ENCODE measurements around the gene SPATS2.

SPATS2 gene

DNA sequence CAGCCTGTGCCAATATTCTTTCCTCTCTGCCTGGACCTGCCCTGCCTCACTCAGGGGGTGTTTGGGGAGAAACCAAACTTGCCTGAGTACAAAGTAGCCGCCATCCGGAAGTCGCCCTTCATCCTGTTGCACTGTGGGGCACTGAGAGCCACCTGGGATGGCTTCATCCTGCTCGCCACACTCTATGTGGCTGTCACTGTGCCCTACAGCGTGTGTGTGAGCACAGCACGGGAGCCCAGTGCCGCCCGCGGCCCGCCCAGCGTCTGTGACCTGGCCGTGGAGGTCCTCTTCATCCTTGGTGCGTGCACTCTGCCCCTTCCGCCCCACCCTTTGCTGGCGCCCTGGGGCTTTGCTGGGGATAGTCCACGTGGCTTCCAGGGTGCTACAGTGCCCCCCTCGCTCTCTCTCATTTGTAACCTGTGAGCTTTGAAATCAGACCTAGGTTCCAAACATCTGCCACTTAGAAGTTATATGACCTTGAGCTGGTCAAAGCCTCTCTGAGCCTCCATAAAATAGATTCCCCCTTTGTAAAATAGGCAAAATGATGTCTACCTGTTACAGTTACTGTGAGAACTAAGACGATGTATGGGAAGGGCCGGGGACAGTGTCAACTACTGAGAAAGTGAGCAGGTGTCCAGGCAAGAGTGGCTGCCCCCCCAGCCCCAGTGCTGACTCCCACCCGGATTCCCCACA lies 176.1 kb downstream of the SPATS2 start:
- Histone ChIP-seq H3K4me3 (ENCODE audit: insufficient read depth, low read depth, low read length, poor library complexity, severe bottlenecking) (no peak overlapping the region), H3K27me3 (replicated peaks; ENCODE audit: control insufficient read depth, insufficient read depth, low read length, poor library complexity, severe bottlenecking) (peaks cover 1% of the 10 kb centered on the region), H3K4me1 (ENCODE audit: control insufficient read depth, insufficient read depth, low read length, poor library complexity, severe bottlenecking) (peaks cover 17% of the 10 kb centered on the region), H3K27ac (ENCODE audit: insufficient read depth, low read length, poor library complexity, severe bottlenecking) (no peak overlapping the region), H3K9me3 (ENCODE audit: control insufficient read depth, low read length) (no peaks in the 10 kb centered on the region), H3K36me3 (ENCODE audit: control insufficient read depth, insufficient read depth, low read length) (no peaks in the 10 kb centered on the region)
- DNase-seq = no peak

DNA sequence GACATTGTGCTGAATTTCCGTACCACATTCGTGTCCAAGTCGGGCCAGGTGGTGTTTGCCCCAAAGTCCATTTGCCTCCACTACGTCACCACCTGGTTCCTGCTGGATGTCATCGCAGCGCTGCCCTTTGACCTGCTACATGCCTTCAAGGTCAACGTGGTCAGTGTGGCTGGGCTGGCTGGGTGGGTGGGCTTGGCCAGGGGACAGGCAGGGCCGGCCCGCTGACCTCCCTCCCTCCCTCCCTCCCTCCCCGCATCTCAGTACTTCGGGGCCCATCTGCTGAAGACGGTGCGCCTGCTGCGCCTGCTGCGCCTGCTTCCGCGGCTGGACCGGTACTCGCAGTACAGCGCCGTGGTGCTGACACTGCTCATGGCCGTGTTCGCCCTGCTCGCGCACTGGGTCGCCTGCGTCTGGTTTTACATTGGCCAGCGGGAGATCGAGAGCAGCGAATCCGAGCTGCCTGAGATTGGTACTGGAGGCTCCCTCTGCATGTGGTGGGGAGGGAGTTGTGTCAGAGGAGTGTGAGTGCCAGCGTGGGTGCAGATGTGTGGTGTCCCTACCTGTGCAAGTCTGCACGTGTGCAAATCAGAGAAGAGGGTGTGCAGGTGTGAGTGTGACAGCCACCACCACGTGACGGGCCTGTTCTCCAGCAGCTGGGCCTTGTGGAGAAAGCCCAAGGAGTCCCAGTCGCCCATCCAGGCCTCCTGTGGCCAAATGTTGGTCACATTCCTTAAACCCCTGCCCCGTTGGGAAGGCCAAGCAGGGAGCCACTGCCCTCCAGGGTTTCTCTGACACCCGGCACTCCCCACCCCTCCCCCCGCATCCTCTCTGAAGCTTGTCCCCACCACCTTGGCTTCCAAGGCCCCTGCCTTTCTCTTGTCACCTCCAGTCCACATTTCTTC lies 176.9 kb downstream of the SPATS2 start:
- Histone ChIP-seq H3K27ac (ENCODE audit: insufficient read depth, low read length, poor library complexity, severe bottlenecking) (no peak overlapping the region), H3K27me3 (replicated peaks; ENCODE audit: control insufficient read depth, insufficient read depth, low read length, poor library complexity, severe bottlenecking) (peaks cover 9% of the 10 kb centered on the region), H3K4me3 (ENCODE audit: insufficient read depth, low read depth, low read length, poor library complexity, severe bottlenecking) (no peak overlapping the region), H3K36me3 (ENCODE audit: control insufficient read depth, insufficient read depth, low read length) (no peaks in the 10 kb centered on the region), H3K4me1 (ENCODE audit: control insufficient read depth, insufficient read depth, low read length, poor library complexity, severe bottlenecking) (peaks cover 22% of the 10 kb centered on the region), H3K9me3 (ENCODE audit: control insufficient read depth, low read length) (no peaks in the 10 kb centered on the region)
- no peak for DNase-seq

DNA sequence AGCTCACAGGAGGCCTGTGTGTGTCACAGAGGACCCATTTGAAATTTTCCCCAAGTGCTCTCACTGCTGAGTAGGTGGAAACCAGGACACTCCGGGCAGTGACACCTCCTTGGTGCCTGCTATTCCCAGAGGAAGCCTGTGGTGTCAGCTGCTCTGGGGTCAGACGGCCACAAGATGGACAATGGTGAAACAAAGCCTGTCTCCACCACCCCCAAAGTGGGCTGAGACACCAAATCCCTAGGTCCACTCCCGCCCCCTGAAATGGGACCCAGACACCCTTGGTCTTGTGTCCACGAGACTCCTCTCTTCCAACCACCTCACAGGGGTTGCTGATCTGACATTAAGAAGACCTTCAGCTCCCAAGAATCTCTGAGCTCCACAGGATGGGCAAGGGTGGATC lies 178.6 kb downstream of the SPATS2 start:
- no peak overlapping the region for H3K4me3 ChIP-seq (ENCODE audit: insufficient read depth, low read depth, low read length, poor library complexity, severe bottlenecking)
- H3K4me1 ChIP-seq (ENCODE audit: control insufficient read depth, insufficient read depth, low read length, poor library complexity, severe bottlenecking) = peaks cover 12% of the 10 kb centered on the region

DNA sequence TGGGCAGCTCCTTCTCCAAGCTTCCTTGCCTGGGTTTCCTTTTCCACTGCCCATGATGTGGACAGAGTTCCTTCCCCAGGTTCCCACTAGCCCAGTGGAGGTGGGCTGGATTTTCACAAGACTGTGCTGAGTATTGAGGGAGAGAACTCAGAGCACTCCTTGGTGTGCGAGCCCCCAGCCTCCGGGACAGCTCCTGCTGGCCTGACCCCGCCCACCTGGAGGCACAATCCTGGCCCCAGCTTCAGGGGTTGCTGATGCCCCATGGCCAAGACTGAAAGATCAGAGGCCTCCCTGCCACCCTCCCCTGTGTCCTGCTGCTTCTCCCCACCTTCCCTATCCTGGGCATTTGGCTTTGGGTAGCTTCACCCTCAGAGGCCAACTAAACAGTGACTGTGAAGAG lies 179.2 kb downstream of the SPATS2 start:
- H3K4me1 ChIP-seq (ENCODE audit: control insufficient read depth, insufficient read depth, low read length, poor library complexity, severe bottlenecking) = peaks cover 12% of the 10 kb centered on the region
- DNase-seq = no peak
- no peaks in the 10 kb centered on the region for H3K36me3 ChIP-seq (ENCODE audit: control insufficient read depth, insufficient read depth, low read length)
- no peaks in the 10 kb centered on the region for H3K9me3 ChIP-seq (ENCODE audit: control insufficient read depth, low read length)
- H3K27me3 ChIP-seq (replicated peaks; ENCODE audit: control insufficient read depth, insufficient read depth, low read length, poor library complexity, severe bottlenecking) = peaks cover 15% of the 10 kb centered on the region
- no peak overlapping the region for H3K27ac ChIP-seq (ENCODE audit: insufficient read depth, low read length, poor library complexity, severe bottlenecking)
- no peak overlapping the region for H3K4me3 ChIP-seq (ENCODE audit: insufficient read depth, low read depth, low read length, poor library complexity, severe bottlenecking)

More for the DNA sequence above, 178.6 kb downstream of the SPATS2 start:
- no peaks in the 10 kb centered on the region for H3K36me3 ChIP-seq (ENCODE audit: control insufficient read depth, insufficient read depth, low read length)
- H3K27me3 ChIP-seq (replicated peaks; ENCODE audit: control insufficient read depth, insufficient read depth, low read length, poor library complexity, severe bottlenecking) = peaks cover 15% of the 10 kb centered on the region
- no peak overlapping the region for H3K27ac ChIP-seq (ENCODE audit: insufficient read depth, low read length, poor library complexity, severe bottlenecking)
- no peak for DNase-seq
- no peaks in the 10 kb centered on the region for H3K9me3 ChIP-seq (ENCODE audit: control insufficient read depth, low read length)

DNA sequence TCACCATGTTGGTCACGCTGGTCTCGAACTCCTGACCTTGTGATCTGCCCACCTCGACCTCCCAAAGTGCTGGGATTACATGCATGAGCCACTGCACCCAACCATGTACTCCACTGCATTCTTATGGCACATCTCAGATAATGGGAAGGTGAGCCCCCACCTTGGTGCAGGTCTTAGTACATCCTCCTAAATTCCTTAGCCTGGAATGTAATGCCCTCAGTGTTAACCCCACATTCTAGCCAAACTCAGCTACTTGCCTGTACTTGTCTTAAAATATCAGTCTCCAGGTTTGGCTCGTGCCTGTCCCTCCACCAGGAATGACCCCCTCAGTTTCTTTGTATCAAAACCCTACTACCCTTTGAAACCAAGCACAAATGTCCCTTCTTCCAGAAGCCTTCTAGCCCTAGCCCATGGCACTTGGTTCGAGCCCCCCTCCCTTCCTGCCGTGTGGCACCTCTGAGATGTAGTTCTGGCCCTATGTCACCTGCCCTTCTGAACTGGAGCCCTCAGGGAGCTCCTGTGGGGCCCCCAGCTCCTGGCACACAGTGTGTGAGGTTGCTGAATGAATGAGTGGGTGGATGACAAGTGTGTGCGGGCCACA lies 179.9 kb downstream of the SPATS2 start:
- peaks cover 12% of the 10 kb centered on the region for H3K4me1 ChIP-seq (ENCODE audit: control insufficient read depth, insufficient read depth, low read length, poor library complexity, severe bottlenecking)
- DNase-seq = no peak
- no peak overlapping the region for H3K4me3 ChIP-seq (ENCODE audit: insufficient read depth, low read depth, low read length, poor library complexity, severe bottlenecking)
- H3K9me3 ChIP-seq (ENCODE audit: control insufficient read depth, low read length) = no peaks in the 10 kb centered on the region
- H3K36me3 ChIP-seq (ENCODE audit: control insufficient read depth, insufficient read depth, low read length) = no peaks in the 10 kb centered on the region
- H3K27me3 ChIP-seq (replicated peaks; ENCODE audit: control insufficient read depth, insufficient read depth, low read length, poor library complexity, severe bottlenecking) = peaks cover 15% of the 10 kb centered on the region
- H3K27ac ChIP-seq (ENCODE audit: insufficient read depth, low read length, poor library complexity, severe bottlenecking) = no peak overlapping the region

DNA sequence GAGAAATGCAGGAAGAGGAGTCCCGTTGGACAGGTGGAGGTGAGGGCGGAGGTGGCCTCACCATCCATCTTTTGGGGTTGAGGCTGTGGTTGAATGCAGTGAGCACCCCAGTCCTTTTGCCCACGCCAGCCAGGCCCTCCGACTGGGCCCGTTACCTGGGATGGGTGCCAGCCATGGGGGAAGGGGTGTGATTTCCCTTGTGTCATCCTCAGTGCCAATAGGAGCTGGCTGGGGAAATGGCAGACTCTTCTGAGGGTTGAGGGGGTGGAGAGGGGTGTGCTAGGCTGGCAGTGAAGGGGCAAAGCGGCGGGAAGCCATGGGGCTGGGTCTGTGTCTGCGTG lies 181.2 kb downstream of the SPATS2 start:
- Histone ChIP-seq H3K27me3 (replicated peaks; ENCODE audit: control insufficient read depth, insufficient read depth, low read length, poor library complexity, severe bottlenecking) (peaks cover 15% of the 10 kb centered on the region), H3K36me3 (ENCODE audit: control insufficient read depth, insufficient read depth, low read length) (no peaks in the 10 kb centered on the region), H3K4me1 (ENCODE audit: control insufficient read depth, insufficient read depth, low read length, poor library complexity, severe bottlenecking) (peaks cover 8% of the 10 kb centered on the region), H3K27ac (ENCODE audit: insufficient read depth, low read length, poor library complexity, severe bottlenecking) (no peak overlapping the region), H3K9me3 (ENCODE audit: control insufficient read depth, low read length) (no peaks in the 10 kb centered on the region), H3K4me3 (ENCODE audit: insufficient read depth, low read depth, low read length, poor library complexity, severe bottlenecking) (no peak overlapping the region)
- DNase-seq = no peak

DNA sequence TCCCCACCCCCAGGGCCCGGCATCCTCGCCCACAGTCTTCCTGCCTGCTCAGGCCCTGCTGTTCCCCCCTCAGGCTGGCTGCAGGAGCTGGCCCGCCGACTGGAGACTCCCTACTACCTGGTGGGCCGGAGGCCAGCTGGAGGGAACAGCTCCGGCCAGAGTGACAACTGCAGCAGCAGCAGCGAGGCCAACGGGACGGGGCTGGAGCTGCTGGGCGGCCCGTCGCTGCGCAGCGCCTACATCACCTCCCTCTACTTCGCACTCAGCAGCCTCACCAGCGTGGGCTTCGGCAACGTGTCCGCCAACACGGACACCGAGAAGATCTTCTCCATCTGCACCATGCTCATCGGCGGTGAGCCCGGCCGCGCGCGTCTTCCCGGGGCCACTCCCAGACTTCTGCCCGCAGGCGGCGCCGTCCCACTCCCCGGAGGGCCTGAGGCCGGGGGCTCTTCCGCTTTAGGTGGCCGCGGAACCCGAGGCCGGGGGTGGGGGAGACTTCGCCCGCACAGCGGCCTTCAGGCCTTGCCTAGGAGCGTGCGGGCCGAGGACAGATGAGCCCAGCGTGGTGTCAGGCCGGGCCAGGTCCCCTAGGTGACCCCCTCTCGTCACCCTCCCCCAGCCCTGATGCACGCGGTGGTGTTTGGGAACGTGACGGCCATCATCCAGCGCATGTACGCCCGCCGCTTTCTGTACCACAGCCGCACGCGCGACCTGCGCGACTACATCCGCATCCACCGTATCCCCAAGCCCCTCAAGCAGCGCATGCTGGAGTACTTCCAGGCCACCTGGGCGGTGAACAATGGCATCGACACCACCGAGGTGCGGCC lies 181.8 kb downstream of the SPATS2 start:
- DNase-seq = no peak
- Histone ChIP-seq H3K27me3 (replicated peaks; ENCODE audit: control insufficient read depth, insufficient read depth, low read length, poor library complexity, severe bottlenecking) (peaks cover 15% of the 10 kb centered on the region), H3K4me1 (ENCODE audit: control insufficient read depth, insufficient read depth, low read length, poor library complexity, severe bottlenecking) (peaks cover 8% of the 10 kb centered on the region), H3K36me3 (ENCODE audit: control insufficient read depth, insufficient read depth, low read length) (no peaks in the 10 kb centered on the region), H3K4me3 (ENCODE audit: insufficient read depth, low read depth, low read length, poor library complexity, severe bottlenecking) (no peak overlapping the region), H3K9me3 (ENCODE audit: control insufficient read depth, low read length) (no peaks in the 10 kb centered on the region), H3K27ac (ENCODE audit: insufficient read depth, low read length, poor library complexity, severe bottlenecking) (no peak overlapping the region)

DNA sequence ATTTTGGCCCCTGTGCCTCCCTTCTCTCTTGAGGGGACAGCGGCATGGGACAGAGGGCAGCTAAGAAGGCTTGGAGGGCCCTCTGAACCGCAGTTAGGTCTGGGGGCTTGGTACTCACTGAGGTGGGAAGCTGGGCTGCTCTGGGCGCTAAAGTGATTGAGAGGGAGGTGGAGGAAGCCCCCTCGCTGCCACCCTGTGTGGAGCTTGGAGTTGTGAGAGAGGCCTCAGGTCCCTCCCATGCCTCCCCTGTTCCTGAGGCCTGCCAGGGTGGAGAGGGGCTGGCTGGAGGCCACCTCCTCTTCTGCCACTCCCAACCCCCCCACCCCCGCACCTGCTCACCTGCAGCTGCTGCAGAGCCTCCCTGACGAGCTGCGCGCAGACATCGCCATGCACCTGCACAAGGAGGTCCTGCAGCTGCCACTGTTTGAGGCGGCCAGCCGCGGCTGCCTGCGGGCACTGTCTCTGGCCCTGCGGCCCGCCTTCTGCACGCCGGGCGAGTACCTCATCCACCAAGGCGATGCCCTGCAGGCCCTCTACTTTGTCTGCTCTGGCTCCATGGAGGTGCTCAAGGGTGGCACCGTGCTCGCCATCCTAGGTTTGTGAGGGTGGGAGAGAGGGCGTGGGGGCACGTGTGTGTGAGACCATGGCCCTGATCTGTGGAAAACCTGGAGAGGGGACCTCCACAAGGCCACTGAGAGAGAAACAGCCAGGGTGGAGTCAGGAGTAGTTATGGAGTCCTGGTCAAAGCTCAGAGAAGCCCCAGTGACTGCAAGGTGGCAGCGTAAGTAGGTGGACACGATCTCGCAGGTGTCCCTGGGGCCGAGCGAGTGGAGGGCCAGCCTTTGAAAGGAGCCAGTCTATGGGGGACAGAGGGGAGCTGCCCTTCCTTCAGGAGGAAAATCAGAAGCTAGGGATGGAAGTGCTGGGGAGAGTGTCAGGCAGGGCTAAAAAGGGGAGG lies 182.8 kb downstream of the SPATS2 start:
- Histone ChIP-seq H3K27ac (ENCODE audit: insufficient read depth, low read length, poor library complexity, severe bottlenecking) (no peak overlapping the region), H3K27me3 (replicated peaks; ENCODE audit: control insufficient read depth, insufficient read depth, low read length, poor library complexity, severe bottlenecking) (peaks cover 15% of the 10 kb centered on the region), H3K9me3 (ENCODE audit: control insufficient read depth, low read length) (no peaks in the 10 kb centered on the region), H3K4me1 (ENCODE audit: control insufficient read depth, insufficient read depth, low read length, poor library complexity, severe bottlenecking) (peaks cover 8% of the 10 kb centered on the region), H3K4me3 (ENCODE audit: insufficient read depth, low read depth, low read length, poor library complexity, severe bottlenecking) (no peak overlapping the region), H3K36me3 (ENCODE audit: control insufficient read depth, insufficient read depth, low read length) (no peaks in the 10 kb centered on the region)
- no peak for DNase-seq

DNA sequence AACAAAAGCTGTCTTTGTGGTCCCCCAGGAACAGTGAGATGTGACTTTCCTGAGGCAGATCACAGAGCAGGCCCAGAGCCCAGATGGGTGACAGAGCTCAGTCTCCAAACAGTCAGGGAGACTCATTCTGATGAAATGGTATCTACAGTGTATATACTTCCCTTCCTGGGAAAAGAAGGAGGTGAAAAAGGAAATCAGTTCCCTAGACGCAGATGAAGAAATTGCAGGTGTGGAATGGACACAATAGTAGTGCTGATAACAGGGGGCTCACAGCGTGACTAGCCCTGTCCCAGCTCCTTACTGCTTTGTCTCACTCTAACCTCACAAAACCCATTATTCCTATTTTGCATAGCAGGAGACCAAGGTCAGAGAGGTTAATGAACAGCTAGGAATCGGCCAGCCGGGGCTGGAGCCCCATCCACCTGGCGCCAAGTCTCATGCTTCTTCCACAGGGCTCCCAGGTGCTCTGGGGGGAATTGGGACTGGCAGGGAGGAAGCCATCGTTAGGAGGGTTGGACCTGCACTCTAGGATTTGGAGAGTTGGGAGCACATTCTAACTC lies 183.5 kb downstream of the SPATS2 start:
- no peak overlapping the region for H3K4me3 ChIP-seq (ENCODE audit: insufficient read depth, low read depth, low read length, poor library complexity, severe bottlenecking)
- no peak for DNase-seq
- H3K9me3 ChIP-seq (ENCODE audit: control insufficient read depth, low read length) = no peaks in the 10 kb centered on the region
- H3K27ac ChIP-seq (ENCODE audit: insufficient read depth, low read length, poor library complexity, severe bottlenecking) = no peak overlapping the region
- peaks cover 15% of the 10 kb centered on the region for H3K27me3 ChIP-seq (replicated peaks; ENCODE audit: control insufficient read depth, insufficient read depth, low read length, poor library complexity, severe bottlenecking)
- peaks cover 8% of the 10 kb centered on the region for H3K4me1 ChIP-seq (ENCODE audit: control insufficient read depth, insufficient read depth, low read length, poor library complexity, severe bottlenecking)
- no peaks in the 10 kb centered on the region for H3K36me3 ChIP-seq (ENCODE audit: control insufficient read depth, insufficient read depth, low read length)
